ENCODE data around the gene WNT5A.

- TF ChIP-seq CTCF (IDR thresholded peaks at IDR 0.05) (no peak), POLR2A (IDR thresholded peaks at IDR 0.05) (no peak)
These were observed 51.6 kb downstream of the WNT5A start for GRCh38 chr3:55435491-55435890.

Measured in body of pancreas (tissue), 4 donors.